Endometrium (tissue), 2 donors: ENCODE data around the gene NAALADL2.
A peak's percentile ranks its signal among the peaks of the same experiment; 100 is the strongest.

Experiments
- FAIRE-seq: peaks from 2 replicates; lab custom pipeline; 2012; peaks lifted over from hg19 to GRCh38; lab: Jason Lieb, UNC
- donor health status: control.
- donor health status: control.

The NAALADL2 gene

DNA sequence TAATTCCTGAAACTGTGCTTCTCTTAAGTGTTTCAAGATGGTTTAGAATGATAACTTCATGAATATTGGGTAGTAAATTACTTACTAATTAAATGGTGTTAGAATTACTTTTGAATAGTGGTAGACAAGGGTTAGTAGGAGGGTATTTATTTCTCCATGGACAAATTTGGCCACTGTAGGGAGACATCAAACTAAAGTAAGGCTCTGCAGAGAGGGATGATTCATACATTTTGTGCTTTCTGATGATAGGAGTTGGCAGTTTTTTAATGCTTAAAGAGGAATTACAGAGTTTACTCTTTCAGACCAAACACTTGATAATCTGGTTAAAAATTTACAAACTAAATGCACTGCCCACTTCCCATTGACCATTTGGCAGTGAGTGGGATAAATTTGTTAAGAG lies 127.6 kb downstream of the NAALADL2 start:
- FAIRE-seq: no peak

DNA sequence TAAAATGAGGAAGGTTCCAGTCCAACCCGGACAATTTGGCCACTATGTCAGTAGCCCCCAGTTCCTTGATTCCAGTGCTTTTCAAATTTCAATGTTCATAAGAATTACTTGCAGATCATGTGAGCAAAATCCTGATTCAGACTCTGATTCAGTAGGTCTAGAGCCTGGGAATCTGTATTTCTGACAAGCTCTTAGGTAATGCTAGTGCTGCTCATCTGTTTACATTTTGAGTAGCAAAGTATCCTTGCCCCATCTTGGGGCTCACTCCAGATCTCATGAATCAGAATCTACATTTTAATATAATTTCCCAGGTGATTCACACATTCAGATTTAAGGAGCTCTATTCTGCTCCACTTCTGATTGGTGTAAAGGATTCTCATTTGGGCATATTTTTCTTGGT lies 142.0 kb downstream of the NAALADL2 start:
- FAIRE-seq: no peak

DNA sequence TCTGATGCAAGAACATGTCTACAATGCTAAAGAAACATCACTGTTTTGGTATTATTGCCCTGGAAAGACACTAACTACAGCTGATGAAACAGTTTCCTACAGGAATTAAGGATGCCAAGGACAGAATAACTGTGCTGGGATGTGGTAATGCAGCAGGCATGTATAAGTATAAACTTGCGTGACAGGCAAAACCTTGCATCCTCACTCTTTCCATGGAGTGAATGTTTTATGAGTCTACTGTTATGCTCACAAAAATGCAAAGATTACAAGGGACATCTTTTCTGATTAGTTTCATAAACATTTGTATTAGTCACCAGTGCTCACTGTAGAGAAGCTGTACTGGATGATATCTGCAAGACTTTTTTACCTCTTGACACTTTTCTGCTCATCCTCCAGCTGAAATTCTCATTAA lies 143.6 kb downstream of the NAALADL2 start:
- FAIRE-seq: no peak

DNA sequence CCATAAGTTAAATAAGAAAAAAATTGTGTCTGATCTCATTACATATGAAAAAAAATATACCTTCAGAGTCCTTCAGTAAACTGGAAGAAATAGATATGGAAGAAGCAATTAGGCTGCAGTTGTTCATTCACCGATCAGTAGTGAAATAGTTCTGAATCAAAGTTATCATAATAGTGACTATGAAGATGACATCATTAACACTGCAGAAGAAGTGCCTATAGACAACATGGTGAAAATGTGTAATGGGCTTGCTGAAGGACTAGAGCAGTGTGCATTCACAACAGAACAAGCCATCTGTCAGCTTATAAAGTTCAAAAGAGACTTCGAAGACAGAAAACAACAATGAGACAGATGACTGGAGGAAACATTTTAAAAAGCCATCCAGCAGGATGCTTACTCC lies 144.5 kb downstream of the NAALADL2 start:
- no peak for FAIRE-seq

DNA sequence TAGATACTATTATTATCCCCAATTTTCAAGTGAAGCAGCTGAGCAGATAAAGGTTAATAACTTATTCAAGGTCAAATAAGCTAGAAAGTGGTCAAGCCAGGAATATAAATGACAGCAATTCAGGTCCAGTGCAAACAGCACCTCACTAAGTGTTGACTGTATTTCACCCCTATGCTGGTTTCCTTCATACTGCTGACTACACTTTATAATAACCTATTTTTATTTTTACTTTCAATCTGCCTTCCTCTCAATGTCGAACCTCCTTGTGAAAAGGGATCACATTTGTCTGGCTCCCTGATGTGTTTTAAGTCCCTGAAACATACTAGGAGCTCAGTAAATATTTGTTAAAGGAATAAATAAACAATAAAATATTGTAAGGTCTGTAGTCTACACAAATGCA lies 146.1 kb downstream of the NAALADL2 start:
- FAIRE-seq: no peak

DNA sequence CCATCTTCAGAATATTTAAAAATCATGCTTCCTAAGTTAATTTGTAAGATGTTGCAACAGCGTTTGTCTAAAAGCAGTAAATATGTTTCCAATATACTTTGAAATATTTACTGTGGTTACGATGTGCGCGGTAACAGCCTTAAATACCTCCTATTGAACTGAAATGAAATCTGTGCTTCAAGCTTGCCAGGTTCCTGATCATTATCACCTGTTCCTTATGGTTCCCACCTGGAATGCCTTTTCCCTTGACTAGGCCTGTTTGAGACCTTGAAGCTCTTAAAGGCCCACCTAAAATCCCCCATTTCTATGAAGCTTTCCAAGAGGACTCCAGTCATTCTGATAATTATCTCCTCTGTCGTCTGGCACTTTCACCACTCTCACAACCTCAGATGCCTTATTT lies 146.7 kb downstream of the NAALADL2 start:
- no peak for FAIRE-seq

DNA sequence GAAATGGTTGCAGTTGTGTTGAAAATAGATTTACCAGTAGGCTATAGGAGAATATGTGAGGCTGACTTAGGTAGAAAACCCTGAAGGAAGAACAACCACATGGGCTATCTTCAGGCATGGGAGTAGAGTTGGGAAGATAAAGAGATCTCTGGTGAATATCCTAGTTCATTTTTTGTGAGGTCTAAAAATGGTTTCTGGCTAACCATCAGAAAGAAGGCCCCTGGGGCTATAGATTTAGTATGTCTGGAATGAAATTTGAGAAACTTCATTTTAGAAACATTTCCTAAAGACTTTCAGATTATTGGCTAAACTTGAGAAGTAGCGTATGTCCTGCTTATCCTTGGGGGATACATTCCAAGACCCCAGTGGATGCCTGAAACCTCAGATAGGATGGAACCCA lies 148.2 kb downstream of the NAALADL2 start:
- no peak for FAIRE-seq

DNA sequence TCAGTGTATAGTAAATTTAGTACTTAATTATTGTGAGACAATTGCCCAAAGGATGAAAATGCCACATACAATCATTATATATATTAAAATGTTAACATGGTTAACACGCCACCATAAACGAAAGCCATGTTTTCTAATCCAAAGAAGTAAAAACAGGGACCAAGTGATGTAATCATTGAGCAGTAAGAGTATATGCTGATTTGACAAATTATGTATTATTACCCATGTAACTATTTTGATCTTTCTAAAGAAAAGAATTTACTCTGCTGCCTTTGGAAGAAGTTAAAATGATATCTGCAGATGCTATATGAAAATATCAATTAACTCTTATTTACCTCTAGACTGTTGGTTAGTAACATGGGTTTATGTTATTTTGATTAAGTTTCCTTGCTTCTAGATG lies 150.2 kb downstream of the NAALADL2 start:
- no peak for FAIRE-seq

DNA sequence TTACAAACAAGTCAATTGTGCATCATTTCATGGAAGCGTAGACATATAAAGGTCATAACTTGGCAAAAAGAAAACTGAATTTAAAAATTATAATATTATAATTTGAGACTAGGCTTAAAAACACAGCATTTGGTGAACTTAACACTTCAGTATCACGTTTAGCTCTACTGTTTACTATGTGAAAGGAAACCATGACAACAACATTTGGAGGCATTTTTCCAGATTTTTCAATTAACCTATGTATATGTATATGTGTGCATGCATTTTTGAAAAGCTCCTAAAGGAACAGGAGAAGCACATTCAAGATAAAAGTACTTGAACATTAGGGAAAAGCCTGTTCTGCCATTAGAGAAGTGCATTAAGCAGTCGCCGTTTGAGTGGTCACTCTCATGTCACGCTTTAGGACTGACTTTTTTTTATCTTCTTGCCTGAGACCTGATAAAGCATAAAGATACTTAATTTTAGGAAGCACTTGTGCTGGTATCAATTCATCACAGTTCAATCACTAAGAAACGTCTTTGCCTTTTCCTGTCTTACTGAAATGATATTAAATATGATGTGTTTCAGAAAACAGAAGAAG lies 156.0 kb downstream of the NAALADL2 start:
- no peak for FAIRE-seq

DNA sequence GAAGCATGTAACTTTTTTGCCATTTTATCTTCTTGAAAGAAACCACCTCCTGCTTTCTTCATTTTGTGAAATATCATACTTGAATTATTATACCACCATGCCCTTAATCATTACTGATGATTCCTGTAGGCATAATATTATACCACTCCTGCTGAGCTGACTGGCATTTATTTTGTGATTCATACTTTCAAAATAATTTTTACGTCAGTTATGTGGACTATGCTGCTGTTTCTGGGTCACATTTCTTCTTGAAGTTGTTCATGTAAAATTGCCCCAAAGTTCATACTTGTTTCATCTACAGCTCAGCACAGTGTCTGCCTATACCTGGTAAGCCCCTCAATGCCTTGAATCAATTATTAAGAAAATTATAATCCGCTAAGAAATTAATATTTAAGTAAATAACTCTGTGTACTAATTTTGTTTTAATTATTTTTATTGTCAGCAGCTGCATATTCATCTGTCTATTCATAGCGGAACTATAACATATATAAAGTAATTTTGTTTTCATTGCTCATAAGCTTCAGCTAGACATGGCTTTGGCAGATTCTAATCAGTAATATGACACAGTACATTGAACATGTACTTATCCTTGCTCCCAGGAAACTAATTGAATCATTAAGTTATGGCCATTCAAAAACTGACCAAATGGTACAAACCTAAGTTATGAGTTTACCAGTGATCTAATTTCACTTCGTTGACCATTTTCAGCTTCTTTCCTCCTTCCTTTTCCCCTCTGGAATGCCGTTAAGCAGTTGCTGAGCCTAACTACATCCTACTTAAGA lies 160.0 kb downstream of the NAALADL2 start:
- no peak for FAIRE-seq

DNA sequence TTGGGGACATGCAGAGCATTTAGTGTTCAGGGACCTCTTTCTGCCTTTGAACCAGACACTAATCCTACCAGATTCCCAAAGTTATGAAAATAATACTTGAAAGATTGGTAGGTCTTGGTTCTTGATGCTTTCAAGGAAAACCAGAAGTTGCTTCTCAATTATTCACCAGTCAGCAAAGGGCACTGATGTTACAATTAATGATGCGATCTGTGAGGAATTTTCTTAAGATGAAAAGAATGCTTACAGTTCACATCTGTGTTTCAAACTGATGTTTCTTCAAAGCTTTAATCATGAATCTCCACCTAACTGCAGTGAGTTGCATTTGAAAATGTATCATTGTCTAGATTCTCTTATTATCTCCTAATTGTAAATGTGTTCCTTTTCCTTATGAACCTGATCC lies 161.0 kb downstream of the NAALADL2 start:
- no peak for FAIRE-seq

DNA sequence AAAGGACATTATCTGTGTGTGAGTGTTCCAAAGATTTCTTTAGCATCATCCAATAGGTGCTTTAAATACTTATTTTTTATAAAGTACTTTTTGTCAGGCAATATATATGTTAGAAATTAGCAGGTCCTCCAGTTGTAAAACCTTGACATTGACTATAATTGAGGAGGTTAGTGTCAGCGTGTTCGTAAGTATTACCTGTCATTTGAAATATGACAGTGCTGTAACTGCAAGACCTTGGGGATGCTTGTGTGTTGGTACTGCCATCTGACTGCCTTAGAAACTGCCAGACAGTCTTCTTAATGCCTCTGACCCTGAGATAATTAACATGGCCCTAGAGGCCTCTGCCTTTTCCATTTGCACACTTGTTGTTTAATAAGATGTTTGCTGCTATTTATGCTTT lies 170.7 kb downstream of the NAALADL2 start:
- FAIRE-seq: no peak

DNA sequence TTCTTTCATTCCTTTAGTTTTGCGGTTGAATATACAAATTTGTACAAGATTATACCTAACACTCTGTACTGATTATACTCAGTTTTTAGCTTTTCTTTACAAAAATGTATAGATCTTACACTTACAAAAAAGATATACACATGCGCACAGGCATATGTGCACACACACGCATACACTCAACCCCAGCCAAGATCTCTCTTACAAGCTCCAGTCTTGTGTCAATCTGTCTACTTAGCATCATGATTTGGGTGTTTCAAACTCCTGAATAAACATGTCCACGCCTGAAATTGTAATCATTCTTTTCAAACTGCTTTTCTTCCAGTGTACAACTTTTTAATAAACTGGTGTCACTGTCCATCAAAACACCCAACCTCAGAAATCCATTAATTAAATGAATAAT lies 180.7 kb downstream of the NAALADL2 start:
- FAIRE-seq: no peak

DNA sequence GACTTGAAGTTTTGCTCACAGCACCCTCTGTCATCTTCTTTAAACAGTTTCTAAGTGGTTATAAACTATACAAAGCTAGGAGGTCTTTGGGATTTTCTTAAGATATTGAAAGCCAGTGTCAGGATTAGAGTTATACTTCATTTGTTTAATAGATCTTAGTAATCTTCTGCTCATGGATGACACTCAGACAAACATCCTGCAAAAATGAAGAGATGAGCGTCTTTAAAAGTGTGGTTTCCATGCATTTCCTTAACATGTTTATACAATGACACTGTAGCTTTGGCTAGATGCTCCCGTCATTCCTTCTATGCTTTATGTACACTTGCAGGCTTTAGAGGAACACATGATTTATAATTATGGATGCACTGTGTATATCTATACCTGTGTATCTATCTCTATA lies 182.2 kb downstream of the NAALADL2 start:
- no peak for FAIRE-seq

DNA sequence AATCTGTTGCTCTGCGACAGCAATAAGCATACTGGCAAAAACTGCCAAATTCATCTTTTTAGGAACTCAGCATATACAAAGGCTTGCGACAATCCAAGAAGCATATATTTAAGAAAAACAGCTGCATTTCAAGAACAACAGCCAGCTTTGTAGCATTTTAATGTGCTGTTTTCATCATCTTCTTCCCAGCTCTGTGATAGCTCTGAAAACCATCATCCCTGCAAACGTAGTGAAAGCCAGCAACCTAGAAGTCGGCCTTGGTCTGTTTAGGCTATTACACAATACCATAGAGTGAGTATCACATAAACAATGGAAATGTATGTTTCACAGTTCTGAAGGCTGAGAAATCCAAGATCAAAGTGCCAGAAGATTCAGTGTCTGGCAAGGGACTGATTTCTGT lies 187.5 kb downstream of the NAALADL2 start:
- no peak for FAIRE-seq

DNA sequence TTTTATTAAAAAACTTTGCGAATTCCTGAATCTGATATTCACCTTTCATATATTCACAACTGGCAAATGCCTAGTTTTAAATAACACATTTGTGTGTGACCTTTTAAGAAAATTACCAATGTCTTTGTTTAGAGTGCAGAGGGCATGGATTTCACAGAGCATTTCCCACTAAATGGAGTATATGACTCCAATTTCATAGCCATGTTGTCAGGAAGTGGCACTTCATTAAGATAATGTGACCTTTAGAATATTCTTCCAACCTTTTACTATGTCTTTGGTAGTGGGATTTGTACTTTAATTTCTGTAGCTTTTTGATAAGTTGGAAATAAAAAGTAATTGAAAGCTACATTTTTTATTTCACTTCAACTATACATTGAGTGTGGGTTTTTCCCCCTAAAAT lies 188.7 kb downstream of the NAALADL2 start:
- FAIRE-seq: no peak

DNA sequence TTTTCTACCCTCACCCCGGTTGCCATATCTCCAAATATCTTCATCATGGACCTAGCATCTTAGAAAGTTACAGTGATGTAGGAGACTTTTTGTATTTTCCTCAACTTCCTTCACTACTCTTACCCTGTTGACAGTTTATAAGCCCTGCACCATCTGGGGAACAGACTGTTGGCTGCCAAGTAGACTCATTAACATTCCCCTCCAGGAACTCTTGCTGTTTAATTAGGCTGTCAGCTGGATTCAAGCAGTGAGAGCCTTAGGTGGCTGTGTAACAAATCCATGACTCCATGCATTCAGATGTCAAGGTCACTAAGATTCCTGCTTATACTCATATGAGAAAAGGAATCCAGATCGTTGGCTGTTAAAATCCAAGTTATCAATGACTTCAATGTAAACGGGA lies 198.3 kb downstream of the NAALADL2 start:
- FAIRE-seq: no peak

DNA sequence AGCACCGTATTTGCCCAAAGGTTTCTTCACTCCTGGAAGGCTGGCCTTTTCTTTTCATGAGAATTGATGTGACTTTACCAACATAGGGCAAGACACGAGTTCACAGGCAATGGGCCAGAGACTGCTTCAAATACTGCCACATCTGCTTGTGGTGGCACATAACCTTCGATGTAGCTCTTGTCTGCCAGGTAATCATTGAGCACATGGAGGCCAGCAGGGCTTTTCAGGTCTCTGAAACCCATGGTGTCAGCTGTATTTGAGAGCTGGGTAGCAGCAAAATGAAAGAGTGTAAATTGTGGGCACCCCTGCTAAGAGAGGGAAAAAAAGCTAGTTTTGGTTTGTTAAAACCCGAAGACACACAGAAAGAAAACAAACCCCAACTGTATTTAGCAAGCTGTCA lies 200.7 kb downstream of the NAALADL2 start:
- no peak for FAIRE-seq

DNA sequence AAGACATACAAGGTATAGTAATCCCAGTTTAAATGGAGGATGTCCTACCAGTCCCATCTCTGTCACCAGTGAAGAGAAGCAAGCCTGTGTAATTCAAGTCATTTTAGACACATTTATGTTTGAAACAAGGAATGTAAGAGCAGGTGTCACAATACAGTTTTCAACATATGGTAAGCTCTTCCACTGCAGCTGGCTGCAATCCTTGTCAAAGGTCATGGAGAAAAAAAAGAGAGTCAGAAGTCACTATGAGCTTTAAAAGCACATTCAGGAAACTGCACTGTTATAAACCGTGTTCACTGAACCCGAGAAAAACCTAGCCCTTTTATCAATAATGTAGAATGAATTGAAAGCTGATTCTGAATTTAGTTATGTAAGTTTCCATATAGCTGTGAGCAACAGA lies 206.4 kb downstream of the NAALADL2 start:
- no peak for FAIRE-seq

DNA sequence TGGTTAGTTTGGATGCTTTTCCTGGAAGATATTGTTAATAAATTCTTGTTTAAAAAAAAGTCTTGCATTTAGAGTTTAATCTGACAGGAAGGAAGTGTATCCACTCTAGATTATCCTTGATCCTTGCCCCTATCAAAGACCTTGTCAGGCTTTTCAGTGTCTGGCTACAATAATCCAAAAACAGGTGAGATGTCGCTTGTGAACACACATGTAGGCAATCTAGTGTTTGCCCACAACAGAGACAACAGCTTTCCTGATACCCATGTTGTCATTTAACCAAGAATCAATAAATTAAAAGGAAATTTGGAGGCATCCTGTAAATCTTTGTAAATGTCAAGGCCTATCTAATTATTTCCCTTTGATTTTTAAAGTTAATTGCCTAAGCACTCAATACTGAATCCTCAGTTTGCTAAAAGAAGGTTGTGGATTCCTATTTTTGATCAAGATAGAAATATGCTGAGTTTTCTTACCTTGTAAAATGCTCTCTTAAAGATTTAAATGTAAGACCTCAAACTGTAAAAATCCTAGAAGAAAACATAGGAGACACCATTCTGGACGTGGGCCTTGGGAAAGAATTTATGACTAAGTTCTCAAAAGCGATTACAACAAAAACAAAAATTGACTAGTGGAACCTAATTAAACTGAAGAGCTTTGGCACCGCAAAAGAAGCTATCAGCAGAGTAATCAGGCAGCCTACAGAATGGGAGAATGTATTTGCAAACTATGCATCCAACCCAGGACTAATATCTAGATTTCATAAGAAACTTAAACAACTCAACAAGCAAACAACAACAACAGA lies 207.7 kb downstream of the NAALADL2 start:
- FAIRE-seq: no peak

DNA sequence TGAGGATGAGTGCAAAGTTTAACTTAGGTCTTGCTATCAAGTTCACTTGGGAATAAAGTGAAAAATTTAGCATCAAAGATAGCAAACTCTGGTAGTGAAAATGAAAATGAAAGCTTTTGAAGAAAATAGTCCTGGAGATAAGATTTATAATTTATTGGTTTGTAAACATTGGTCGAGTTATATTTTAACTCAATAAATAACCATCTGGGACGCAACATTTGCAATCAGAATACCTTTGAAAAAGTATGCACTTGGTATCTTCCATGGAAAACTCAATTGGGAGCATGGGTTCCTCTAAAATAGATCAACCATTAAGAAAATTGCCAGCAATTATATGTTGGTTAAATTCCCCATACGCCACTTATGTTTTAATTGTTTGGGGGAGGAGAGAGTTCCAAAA lies 209.5 kb downstream of the NAALADL2 start:
- FAIRE-seq: no peak

DNA sequence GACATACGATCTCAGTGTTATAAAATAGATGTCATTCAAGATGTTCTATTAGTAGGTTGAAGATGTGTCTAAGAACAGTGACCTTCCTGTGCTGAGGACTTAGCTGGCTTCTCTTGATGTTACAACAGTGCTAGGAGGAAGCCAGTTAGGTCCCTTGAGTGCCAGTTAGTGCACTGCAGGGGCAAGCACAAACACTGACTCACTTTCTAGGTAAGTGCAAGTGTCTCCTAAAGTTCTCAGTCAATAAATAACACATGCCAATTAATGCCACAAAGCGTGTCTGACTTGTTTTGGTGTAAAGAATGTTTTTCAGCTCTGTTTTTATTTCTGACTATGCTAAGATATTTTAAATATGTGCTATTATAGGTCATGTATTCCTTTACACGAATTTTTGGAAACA lies 211.8 kb downstream of the NAALADL2 start:
- no peak for FAIRE-seq

DNA sequence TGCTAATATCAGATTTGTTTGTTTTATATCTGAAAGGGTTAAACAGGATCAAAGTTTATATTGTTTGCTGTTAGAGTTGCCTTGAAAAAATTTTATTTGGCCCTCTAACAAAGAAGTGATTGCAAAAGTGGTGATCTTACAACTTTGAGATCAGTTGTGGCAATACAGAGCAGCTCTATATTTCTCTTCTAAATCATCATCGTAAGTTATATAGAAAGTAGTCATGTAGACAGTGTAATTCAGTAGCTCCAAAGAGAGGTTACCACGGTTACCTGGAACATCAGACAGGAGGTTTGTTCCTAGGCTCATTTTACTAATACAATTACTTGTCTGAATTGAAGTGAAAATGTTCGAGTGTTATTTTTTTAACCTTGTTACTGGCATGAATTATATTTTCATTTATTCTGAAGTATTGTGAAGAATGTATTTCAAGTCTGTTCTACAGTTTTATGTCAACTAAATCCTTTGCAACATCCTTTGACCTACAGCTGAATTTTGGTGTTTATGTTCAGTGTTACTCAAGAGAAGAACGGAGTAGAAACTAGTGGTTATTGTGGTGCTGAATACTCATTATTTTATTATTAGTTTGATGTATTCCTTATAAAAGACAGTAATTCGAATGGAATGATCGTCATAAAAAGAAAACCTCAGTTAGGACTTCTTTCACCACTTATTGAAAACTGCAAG lies 214.2 kb downstream of the NAALADL2 start:
- peak; percentile 35 for FAIRE-seq
